Endometrial microvascular endothelial cells (primary cell): ENCODE data around the gene DNAAF8. TPM values are rescaled to one million over a fixed set of nuclear protein-coding genes. Genes with fewer than 3 reads are reported as not detected.

Experiments used
- in situ Hi-C: cut with HindIII; loops from 2 replicates; pipeline ENCODE4 v1.10.0; 2017; ENCODE audit warnings: low sequenced_read_pairs, low pct_unique_long_range_greater_than_20kb; ENCODE audit errors: inconsistent ontology term
- total RNA-seq: library from RNA; depleted of rRNA; stranded (reverse); fragments of >200 nt; gene quantifications from one replicate; pipeline ENCODE4 v1.2.3, GENCODE V29; 2015; ENCODE audit errors: inconsistent ontology term

Gene DNAAF8
- total RNA-seq, 1 donor from 2014 or later, result not detected

GRCh38 chr16:4746991-4747574, 12.7 kb downstream of the DNAAF8 start:
- in situ Hi-C loops, result no loop called here

- in situ Hi-C loops, result no loop called here
Observed at GRCh38 chr16:4747906-4748681, 13.8 kb downstream of the DNAAF8 start.

- in situ Hi-C loops, result no loop called here
Observed at GRCh38 chr16:4748682-4749411, 14.5 kb downstream of the DNAAF8 start.

- in situ Hi-C loops, result no loop called here
Observed at GRCh38 chr16:4749700-4750257, 15.4 kb downstream of the DNAAF8 start.

- in situ Hi-C loops, result no loop called here
Observed at GRCh38 chr16:4750896-4751295, 16.6 kb downstream of the DNAAF8 start.

GRCh38 chr16:4752351-4753100, 18.2 kb downstream of the DNAAF8 start:
- in situ Hi-C loops, result no loop called here

- in situ Hi-C loops, result no loop called here
Observed at GRCh38 chr16:4753227-4753626, 18.9 kb downstream of the DNAAF8 start.

- in situ Hi-C loops, result no loop called here
Observed at GRCh38 chr16:4754865-4755264, 20.5 kb downstream of the DNAAF8 start.

- in situ Hi-C loops, result no loop called here
Observed at GRCh38 chr16:4755687-4756086, 21.4 kb downstream of the DNAAF8 start.

- in situ Hi-C loops, result no loop called here
Observed at GRCh38 chr16:4760221-4760910, 26.0 kb downstream of the DNAAF8 start.

GRCh38 chr16:4762205-4762604, 27.9 kb downstream of the DNAAF8 start:
- in situ Hi-C loops, result no loop called here

GRCh38 chr16:4763791-4764190, 29.5 kb downstream of the DNAAF8 start:
- in situ Hi-C loops, result no loop called here

- in situ Hi-C loops, result no loop called here
Observed at GRCh38 chr16:4765511-4766474, 31.5 kb downstream of the DNAAF8 start.

GRCh38 chr16:4766875-4767628, 32.7 kb downstream of the DNAAF8 start, which contains the start of gene ZNF500:
Gene ZNF500, minus strand, starts transcription at chr16:4767162. Its CDS starts 1,184 bp downstream, at chr16:4765978.
- in situ Hi-C loops, result no loop called here

- in situ Hi-C loops, result no loop called here
Observed at GRCh38 chr16:4767872-4768548, 33.7 kb downstream of the DNAAF8 start.
